HG02981 (cell line): Measurements from ENCODE around the gene LEKR1.

Experiments used
- ATAC-seq: cut with Tn5 transposase; IDR thresholded peaks from one replicate; pipeline ENCODE4 v1.9.1; 2021; ENCODE audit warnings: mild to moderate bottlenecking, moderate library complexity; ENCODE audit not compliant: unreplicated experiment

LEKR1 gene

DNA sequence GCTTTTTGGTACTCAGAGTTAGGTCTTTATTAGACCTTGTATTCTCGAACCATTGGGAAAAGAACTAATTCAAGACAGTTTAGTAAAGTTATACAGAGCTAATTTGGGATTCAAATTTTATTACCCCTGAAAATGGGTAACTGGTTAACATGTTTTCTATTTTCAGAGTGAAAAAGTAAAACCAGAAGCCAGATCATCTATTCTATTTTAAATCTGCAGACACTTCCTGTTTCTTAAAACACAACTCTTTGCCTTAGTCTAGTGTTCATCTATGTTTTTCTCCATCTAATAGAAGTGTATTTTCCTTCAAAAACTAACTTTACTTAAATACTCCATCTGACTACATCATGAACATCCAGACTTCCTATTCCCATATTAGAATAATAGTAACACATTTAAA, 220.4 kb downstream of the LEKR1 start:
- ATAC-seq = no peak

DNA sequence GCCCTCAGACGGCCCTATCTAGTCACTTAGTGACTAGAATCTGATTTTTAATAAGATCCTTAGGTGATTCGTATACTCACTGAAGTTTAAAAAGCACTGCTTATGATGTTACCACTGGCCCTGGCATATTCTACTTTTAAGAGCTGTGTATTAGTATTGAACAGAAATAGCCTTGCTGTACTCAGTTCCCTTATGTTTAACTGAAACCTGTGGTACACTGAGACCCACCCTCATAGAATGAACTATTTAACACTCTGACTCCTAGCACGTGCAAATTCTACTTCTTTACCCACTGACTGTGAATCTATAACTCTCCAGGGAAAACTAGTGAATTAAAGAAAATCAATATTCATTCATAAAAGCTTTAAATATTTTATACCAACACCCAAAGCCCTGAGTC, 224.9 kb downstream of the LEKR1 start:
- no peak for ATAC-seq

DNA sequence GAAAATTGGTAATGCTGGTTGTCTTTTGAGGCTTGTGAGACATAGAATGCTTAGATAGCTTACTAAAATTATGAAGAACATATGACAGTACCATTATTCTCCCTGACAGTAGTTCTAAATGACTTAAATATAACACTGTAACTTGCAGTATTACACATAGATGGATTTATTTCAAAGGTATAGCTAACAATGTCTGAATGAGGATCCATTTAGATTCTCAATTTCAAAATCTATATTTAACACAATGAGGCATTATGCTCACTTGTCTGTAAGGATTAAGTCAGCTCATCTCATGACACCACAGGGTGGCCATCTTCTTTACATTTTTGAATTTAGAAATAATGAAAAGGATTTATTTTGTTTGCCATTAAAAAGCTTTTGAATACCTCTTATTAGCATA, 225.4 kb downstream of the LEKR1 start:
- ATAC-seq = no peak

- no peak for ATAC-seq
These were observed 229.9 kb downstream of the LEKR1 start for GRCh38 chr3:157056035-157056434.

DNA sequence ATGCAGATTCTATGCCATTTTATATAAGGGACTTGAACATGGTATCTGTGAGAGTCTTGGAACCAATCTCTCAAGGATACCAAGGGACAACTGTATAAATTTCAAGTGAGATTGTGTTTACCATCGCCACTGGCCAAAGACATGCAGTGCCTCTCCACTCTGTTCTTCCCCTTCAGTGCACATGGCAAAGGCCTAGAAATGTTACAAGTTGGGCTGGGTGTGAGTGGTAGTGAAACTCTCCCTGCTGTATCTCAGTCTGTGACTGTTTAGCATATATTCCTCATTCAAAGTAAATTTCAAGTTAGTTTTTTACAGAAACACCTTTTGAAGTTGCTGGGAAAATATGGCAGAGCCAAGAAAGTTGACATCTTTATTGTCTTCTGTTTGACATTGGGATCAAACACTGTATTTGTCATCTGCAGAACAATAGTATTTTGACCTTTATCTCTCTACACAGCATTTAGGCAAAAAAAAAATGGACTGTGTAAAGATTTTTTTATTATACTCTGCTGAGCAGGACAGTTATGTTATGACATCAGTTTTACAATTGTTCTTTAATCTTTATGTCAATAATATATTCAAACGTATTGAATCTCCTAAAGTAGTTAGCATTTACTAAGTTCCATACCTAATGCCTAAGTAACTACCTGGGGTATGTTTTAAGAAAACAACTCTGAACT, 232.4 kb downstream of the LEKR1 start:
- no peak for ATAC-seq

- peak; percentile 39 for ATAC-seq
These were observed 233.0 kb downstream of the LEKR1 start for GRCh38 chr3:157059181-157059580.

GRCh38 chr3:157059661-157060060, 233.5 kb downstream of the LEKR1 start:
- ATAC-seq = peak; percentile 57

- ATAC-seq = no peak
These were observed 235.1 kb downstream of the LEKR1 start for GRCh38 chr3:157061265-157061664.

GRCh38 chr3:157063469-157063868, 237.3 kb downstream of the LEKR1 start:
- no peak for ATAC-seq

- no peak for ATAC-seq
These were observed 237.8 kb downstream of the LEKR1 start for GRCh38 chr3:157063926-157064325.

GRCh38 chr3:157064402-157064801, 238.2 kb downstream of the LEKR1 start:
- ATAC-seq = peak; percentile 74

- ATAC-seq = no peak
These were observed 239.0 kb downstream of the LEKR1 start for GRCh38 chr3:157065201-157065600.

- no peak for ATAC-seq
These were observed 240.4 kb downstream of the LEKR1 start for GRCh38 chr3:157066335-157067098.

DNA sequence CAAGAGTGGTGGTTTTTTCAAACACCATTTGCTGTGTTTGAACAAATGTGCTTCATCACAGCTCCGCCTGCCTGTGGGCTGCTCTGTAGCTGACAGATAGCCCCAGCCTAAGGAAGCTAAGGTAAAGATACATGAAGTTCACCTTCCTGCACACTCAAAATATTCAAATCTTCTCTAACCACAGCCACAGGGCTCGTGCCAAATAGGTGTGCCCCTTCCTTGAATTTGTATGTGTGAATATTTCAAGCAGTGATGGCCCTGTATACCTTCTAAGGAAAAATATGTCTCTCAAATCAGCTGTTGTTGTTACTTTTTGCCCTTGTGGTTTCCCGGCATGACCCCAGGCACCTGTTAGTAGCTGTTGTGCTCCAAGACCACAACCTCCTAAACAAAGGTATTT, 241.0 kb downstream of the LEKR1 start:
- peak; percentile 40 for ATAC-seq

GRCh38 chr3:157069406-157069805, 243.3 kb downstream of the LEKR1 start:
- no peak for ATAC-seq

GRCh38 chr3:157069846-157070677, 243.9 kb downstream of the LEKR1 start:
- no peak for ATAC-seq

GRCh38 chr3:157070678-157070999, 244.5 kb downstream of the LEKR1 start:
- ATAC-seq = no peak

- ATAC-seq = no peak
These were observed 245.8 kb downstream of the LEKR1 start for GRCh38 chr3:157071744-157072525.

GRCh38 chr3:157073810-157074209, 247.7 kb downstream of the LEKR1 start:
- ATAC-seq = no peak

DNA sequence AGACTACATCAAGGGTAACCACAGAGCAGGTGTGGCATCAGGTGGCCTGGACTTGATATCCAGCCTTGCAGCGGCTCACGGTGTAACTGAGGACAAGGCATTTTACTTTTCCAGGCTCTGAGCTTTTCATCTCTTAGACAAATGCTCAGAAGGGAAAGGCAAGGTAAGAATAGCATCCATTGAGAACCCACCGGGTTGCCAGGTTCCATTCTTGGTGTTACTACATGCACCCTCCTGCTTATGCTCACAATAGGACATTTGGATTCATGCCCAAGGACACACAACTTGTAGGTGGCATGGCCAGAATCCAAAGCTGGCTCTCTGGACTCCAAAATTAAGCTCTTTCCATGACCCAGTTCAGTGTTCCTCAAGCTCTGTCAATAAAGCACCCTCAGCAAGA, 248.3 kb downstream of the LEKR1 start:
- no peak for ATAC-seq

GRCh38 chr3:157074981-157075380, 248.8 kb downstream of the LEKR1 start:
- ATAC-seq = no peak
